NCI-H345 (cell line): ENCODE data around the gene CYB5B.

Experiments
- DNase-seq: peaks from one replicate; lab custom pipeline; 2025; lab: John Stamatoyannopoulos, UW

Gene CYB5B

GRCh38 chr16:69424053-69424934 lies at the start of gene CYB5B:
CYB5B (plus strand) TSS chr16:69424619; CDS start chr16:69424684, 65 bp downstream.
- peak; percentile 98 for DNase-seq

GRCh38 chr16:69376393-69377059 lies 47.9 kb upstream of the CYB5B start:
- no peak for DNase-seq

GRCh38 chr16:69378036-69378435 lies 46.4 kb upstream of the CYB5B start:
- DNase-seq, result no peak

- no peak for DNase-seq
These were observed 45.7 kb upstream of the CYB5B start for GRCh38 chr16:69378760-69379159.

- DNase-seq, result no peak
These were observed 43.2 kb upstream of the CYB5B start for GRCh38 chr16:69381231-69381630.

- no peak for DNase-seq
These were observed 42.0 kb upstream of the CYB5B start for GRCh38 chr16:69382421-69382820.

- no peak for DNase-seq
These were observed 39.4 kb upstream of the CYB5B start for GRCh38 chr16:69384974-69385373.

- no peak for DNase-seq
These were observed 37.8 kb upstream of the CYB5B start for GRCh38 chr16:69386596-69386995.

GRCh38 chr16:69393898-69394849 lies 30.2 kb upstream of the CYB5B start:
- no peak for DNase-seq

GRCh38 chr16:69395859-69396186 lies 28.6 kb upstream of the CYB5B start:
- DNase-seq, result no peak

GRCh38 chr16:69396187-69397061 lies 28.0 kb upstream of the CYB5B start:
- DNase-seq, result peak; percentile 68

- DNase-seq, result no peak
These were observed 26.4 kb upstream of the CYB5B start for GRCh38 chr16:69397821-69398521.

- DNase-seq, result no peak
These were observed 25.1 kb upstream of the CYB5B start for GRCh38 chr16:69399361-69399760.

- DNase-seq, result no peak
These were observed 22.0 kb upstream of the CYB5B start for GRCh38 chr16:69402439-69402838.

GRCh38 chr16:69404275-69404805 lies 20.1 kb upstream of the CYB5B start:
- DNase-seq, result no peak

- no peak for DNase-seq
These were observed 19.1 kb upstream of the CYB5B start for GRCh38 chr16:69405326-69405725.

- DNase-seq, result no peak
These were observed 18.7 kb upstream of the CYB5B start for GRCh38 chr16:69405757-69406156.

GRCh38 chr16:69406780-69407331 lies 17.6 kb upstream of the CYB5B start:
- no peak for DNase-seq

GRCh38 chr16:69407702-69408323 lies 16.6 kb upstream of the CYB5B start:
- DNase-seq, result no peak

GRCh38 chr16:69408475-69408874 lies 15.9 kb upstream of the CYB5B start:
- no peak for DNase-seq
